ENCODE data around the gene AMZ1. TPM values are rescaled to one million over a fixed set of nuclear protein-coding genes. Genes with fewer than 3 reads are reported as not detected.

The AMZ1 gene
- total RNA-seq, 3 donors from 2014 or later (not counting 1 experiment from before 2014, with no cell fraction given): 0.07 to 1.2 (median 0.27) TPM

DNA sequence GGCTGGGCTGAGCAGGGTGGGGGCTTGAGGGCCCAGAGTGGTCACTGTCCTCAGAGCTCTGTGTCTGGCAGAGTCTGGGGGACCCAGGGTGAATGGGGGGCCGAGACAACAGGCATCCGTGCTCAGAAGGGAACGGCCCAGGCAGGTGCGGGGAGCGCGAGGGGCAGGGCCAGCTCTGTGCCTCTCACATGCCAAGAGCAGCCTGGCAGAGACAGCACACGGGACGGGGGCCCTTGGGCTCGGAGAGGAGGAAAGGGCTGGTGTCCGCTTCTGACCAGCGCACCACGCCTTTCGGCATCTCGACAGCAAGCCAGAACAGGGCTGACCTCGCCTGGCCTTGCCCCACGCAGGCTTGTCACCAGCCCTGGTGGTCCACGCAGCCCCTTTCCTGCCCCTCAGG is 13.4 kb downstream of the AMZ1 start:
- TF ChIP-seq, protein P1, sequence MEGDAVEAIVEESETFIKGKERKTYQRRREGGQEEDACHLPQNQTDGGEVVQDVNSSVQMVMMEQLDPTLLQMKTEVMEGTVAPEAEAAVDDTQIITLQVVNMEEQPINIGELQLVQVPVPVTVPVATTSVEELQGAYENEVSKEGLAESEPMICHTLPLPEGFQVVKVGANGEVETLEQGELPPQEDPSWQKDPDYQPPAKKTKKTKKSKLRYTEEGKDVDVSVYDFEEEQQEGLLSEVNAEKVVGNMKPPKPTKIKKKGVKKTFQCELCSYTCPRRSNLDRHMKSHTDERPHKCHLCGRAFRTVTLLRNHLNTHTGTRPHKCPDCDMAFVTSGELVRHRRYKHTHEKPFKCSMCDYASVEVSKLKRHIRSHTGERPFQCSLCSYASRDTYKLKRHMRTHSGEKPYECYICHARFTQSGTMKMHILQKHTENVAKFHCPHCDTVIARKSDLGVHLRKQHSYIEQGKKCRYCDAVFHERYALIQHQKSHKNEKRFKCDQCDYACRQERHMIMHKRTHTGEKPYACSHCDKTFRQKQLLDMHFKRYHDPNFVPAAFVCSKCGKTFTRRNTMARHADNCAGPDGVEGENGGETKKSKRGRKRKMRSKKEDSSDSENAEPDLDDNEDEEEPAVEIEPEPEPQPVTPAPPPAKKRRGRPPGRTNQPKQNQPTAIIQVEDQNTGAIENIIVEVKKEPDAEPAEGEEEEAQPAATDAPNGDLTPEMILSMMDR (IDR thresholded peaks at IDR 0.05): no peak

DNA sequence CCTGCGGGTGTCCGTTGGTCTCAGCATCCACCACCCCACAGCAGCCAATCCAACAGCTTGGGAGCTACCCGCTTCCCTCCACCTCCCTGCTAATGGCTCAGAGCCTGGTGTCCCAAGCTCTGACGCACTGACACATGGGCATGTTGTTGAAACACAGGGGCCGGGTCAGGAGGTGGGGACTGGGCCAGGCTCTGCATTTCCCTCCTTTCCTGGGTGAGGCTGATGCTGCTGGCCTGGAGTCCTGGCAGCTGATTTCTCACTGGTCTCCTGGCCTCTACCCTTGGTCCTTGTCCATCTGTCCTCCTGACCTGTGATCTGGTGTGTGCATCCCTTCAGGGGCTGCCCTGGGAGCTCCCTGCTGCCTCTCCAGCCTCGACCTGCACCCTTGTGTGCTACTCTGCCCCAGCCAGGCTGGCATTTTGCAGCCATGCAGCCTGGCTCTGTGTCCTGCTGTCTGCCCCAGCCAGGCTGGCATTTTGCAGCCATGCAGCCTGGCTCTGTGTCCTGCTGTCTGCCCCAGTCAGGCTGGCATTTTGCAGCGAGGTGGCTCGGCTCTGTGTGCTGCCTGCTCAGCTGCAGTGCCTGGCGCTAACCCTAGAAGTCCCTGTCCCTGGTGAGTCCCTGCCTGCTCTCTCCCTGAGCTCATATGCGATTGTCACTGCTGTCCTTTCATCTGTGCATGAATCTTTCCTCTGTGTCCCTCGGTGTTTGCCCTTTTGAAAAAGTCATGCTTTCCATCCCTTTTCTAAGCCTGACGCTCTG is 14.0 kb downstream of the AMZ1 start:
- Histone ChIP-seq H3K27ac (ENCODE audit: low read length) (no peak overlapping the region), H3K27me3 (ENCODE audit: control insufficient read depth, insufficient read depth, low read length) (peaks cover 5% of the 10 kb centered on the region), H3K36me3 (ENCODE audit: control insufficient read depth, insufficient read depth, low read length) (no peaks in the 10 kb centered on the region), H3K4me3 (ENCODE audit: low read length) (no peak overlapping the region), H3K4me1 (ENCODE audit: control insufficient read depth, insufficient read depth, low read length) (peaks cover 29% of the 10 kb centered on the region), H3K9me3 (ENCODE audit: control insufficient read depth, insufficient read depth, low read length) (no peaks in the 10 kb centered on the region)
- Mint-ChIP-seq H3K4me1 (peaks cover 24 to 35% of the 10 kb centered on the region in 2 donors), H3K36me3 (no peaks in the 10 kb centered on the region), H3K4me3 (no peak overlapping the region), H3K9me3 (no peaks in the 10 kb centered on the region), H3K27me3 (ENCODE audit: low read depth in 2 of 2) (peaks cover 27 to 31% of the 10 kb centered on the region in 2 donors), H3K27ac (no peak overlapping the region)
- ATAC-seq (no peak), DNase-seq (no peak)
- intact Hi-C loops (cut with micrococcal nuclease): no loop called here
- TF ChIP-seq, protein P1 (IDR thresholded peaks at IDR 0.05): no peak
- WGBS (ENCODE audit: insufficient coverage): 93% methylated on average over 12 of the region's 12 CpGs

More for the DNA sequence above, 13.4 kb downstream of the AMZ1 start:
- peaks cover 29% of the 10 kb centered on the region for H3K4me1 ChIP-seq (ENCODE audit: control insufficient read depth, insufficient read depth, low read length)
- H3K4me3 Mint-ChIP-seq: no peak overlapping the region
- WGBS (ENCODE audit: insufficient coverage): 97% methylated on average over 17 of the region's 17 CpGs
- no peak overlapping the region for H3K27ac Mint-ChIP-seq
- peaks cover 27 to 28% of the 10 kb centered on the region in 2 donors for H3K27me3 Mint-ChIP-seq (ENCODE audit: low read depth in 2 of 2)
- H3K36me3 ChIP-seq (ENCODE audit: control insufficient read depth, insufficient read depth, low read length): no peaks in the 10 kb centered on the region
- peaks cover 24 to 35% of the 10 kb centered on the region in 2 donors for H3K4me1 Mint-ChIP-seq
- no peak for ATAC-seq
- peaks cover 5% of the 10 kb centered on the region for H3K27me3 ChIP-seq (ENCODE audit: control insufficient read depth, insufficient read depth, low read length)
- H3K9me3 Mint-ChIP-seq: no peaks in the 10 kb centered on the region
- intact Hi-C loops (cut with micrococcal nuclease): no loop called here
- H3K27ac ChIP-seq (ENCODE audit: low read length): no peak overlapping the region
- H3K9me3 ChIP-seq (ENCODE audit: control insufficient read depth, insufficient read depth, low read length): no peaks in the 10 kb centered on the region
- no peak for DNase-seq
- no peak overlapping the region for H3K4me3 ChIP-seq (ENCODE audit: low read length)
- H3K36me3 Mint-ChIP-seq: no peaks in the 10 kb centered on the region

DNA sequence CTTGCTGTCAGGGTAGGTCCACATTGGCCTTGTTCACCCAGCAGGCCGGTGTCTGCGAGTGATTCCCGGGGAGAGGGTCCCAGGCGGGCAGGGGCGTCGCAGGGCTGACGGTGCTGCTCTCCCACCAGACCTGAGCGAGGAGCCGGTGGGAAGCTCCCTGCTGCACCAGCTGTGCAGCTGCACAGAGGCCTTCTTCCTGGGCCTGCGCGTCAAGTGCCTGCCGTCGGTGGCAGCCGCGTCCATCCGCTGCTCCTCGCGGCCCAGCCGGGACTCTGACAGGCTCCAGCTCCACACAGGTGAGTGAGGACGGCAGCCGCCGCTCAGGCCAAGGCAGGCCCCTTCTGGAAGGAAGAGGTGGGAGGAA is 14.6 kb downstream of the AMZ1 start:
- intact Hi-C loops (cut with micrococcal nuclease): no loop called here
- Mint-ChIP-seq H3K27me3 (ENCODE audit: low read depth in 2 of 2) (peaks cover 31 to 36% of the 10 kb centered on the region in 2 donors), H3K4me1 (peaks cover 24 to 35% of the 10 kb centered on the region in 2 donors), H3K4me3 (no peak overlapping the region), H3K27ac (no peak overlapping the region), H3K36me3 (no peaks in the 10 kb centered on the region), H3K9me3 (no peaks in the 10 kb centered on the region)
- no peak for DNase-seq
- no peak for ATAC-seq
- H3K9me3 ChIP-seq (ENCODE audit: control insufficient read depth, insufficient read depth, low read length): no peaks in the 10 kb centered on the region
- no peak overlapping the region for H3K27ac ChIP-seq (ENCODE audit: low read length)
- TF ChIP-seq, protein P1 (IDR thresholded peaks at IDR 0.05): no peak
- H3K4me3 ChIP-seq (ENCODE audit: low read length): no peak overlapping the region
- H3K27me3 ChIP-seq (ENCODE audit: control insufficient read depth, insufficient read depth, low read length): peaks cover 5% of the 10 kb centered on the region
- 98% methylated on average over 22 of the region's 22 CpGs for WGBS (ENCODE audit: insufficient coverage)
- peaks cover 29% of the 10 kb centered on the region for H3K4me1 ChIP-seq (ENCODE audit: control insufficient read depth, insufficient read depth, low read length)
- no peaks in the 10 kb centered on the region for H3K36me3 ChIP-seq (ENCODE audit: control insufficient read depth, insufficient read depth, low read length)
